Smooth muscle cell (in vitro differentiated cells): Measurements from ENCODE around the gene NFE2L2. TPM values are rescaled to one million over a fixed set of nuclear protein-coding genes. Genes with fewer than 3 reads are reported as not detected.

Experiments used
- DNase-seq: peaks from one replicate; lab custom pipeline; 2025; ENCODE audit not compliant: unreplicated experiment; lab: John Stamatoyannopoulos, UW
- H2AFZ ChIP-seq: fragments of 200-600 bp; sonication (generic); 2 replicates; pipeline ENCODE4 v1.6.0; 2016; ENCODE audit warnings: antibody characterized with exemption, low read depth, mild to moderate bottlenecking
- H3F3A ChIP-seq: fragments of 200-600 bp; sonication (generic); 2 replicates; pipeline ENCODE4 v1.6.0; 2017; ENCODE audit warnings: antibody characterized with exemption, low read depth
- H3K27ac ChIP-seq: fragments of 200-600 bp; sonication (generic); 2 replicates; pipeline ENCODE4 v1.5.1; 2016; ENCODE audit warnings: low read depth, mild to moderate bottlenecking
- H3K27me3 ChIP-seq: fragments of 200-600 bp; sonication (generic); 2 replicates; pipeline ENCODE4 v1.6.1; 2016; ENCODE audit warnings: low read depth, mild to moderate bottlenecking
- H3K36me3 ChIP-seq: fragments of 200-600 bp; sonication (generic); 2 replicates; pipeline ENCODE4 v1.5.1; 2016; ENCODE audit warnings: low read depth
- H3K4me1 ChIP-seq: fragments of 200-600 bp; sonication (generic); 2 replicates; pipeline ENCODE4 v1.5.1; 2016; ENCODE audit warnings: low read depth
- H3K4me2 ChIP-seq: fragments of 200-600 bp; sonication (generic); 2 replicates; pipeline ENCODE4 v1.6.0; 2016; ENCODE audit warnings: mild to moderate bottlenecking
- H3K4me3 ChIP-seq: fragments of 200-600 bp; sonication (generic); 2 replicates; pipeline ENCODE4 v1.5.1; 2016; ENCODE audit warnings: mild to moderate bottlenecking
- H3K79me2 ChIP-seq: fragments of 200-600 bp; sonication (generic); 2 replicates; pipeline ENCODE4 v1.6.0; 2016; ENCODE audit warnings: low read depth, mild to moderate bottlenecking
- H3K9ac ChIP-seq: fragments of 200-600 bp; sonication (generic); 2 replicates; pipeline ENCODE4 v1.6.0; 2016; ENCODE audit warnings: low read depth
- H3K9me3 ChIP-seq: fragments of 200-600 bp; sonication (generic); replicated peaks from 2 replicates; pipeline ENCODE4 v1.5.1; 2016; ENCODE audit warnings: low read depth
- H4K20me1 ChIP-seq: fragments of 200-600 bp; sonication (generic); 2 replicates; pipeline ENCODE4 v1.6.0; 2016; ENCODE audit warnings: low read depth
- WGBS: methylation state at CpG from one replicate; pipeline ENCODE4 v1.1.7; 2016; ENCODE audit warnings: low lambda C conversion rate; 5-methylcytosine and 5-hydroxymethylcytosine counted together
- polyA plus RNA-seq: library from polyadenylated mRNA; unstranded; fragments of >200 nt; fragmentation: Nextera tagmentation; extraction: Ambion mirVana; gene quantifications from 2 replicates; pipeline ENCODE4 v1.2.1, GENCODE V29; 2016
- total RNA-seq: library from RNA; depleted of rRNA; stranded (reverse); fragments of >200 nt; gene quantifications from 2 replicates; pipeline ENCODE4 v1.2.3, GENCODE V29; 2014
- TF ChIP-seq, protein P1 (sequence below): fragments of 200-600 bp; sonication (generic); IDR thresholded peaks from 2 replicates; pipeline ENCODE4 v1.5.1; 2017; ENCODE audit warnings: borderline replicate concordance, mild to moderate bottlenecking, antibody characterized with exemption; ENCODE audit not compliant: insufficient read depth, poor library complexity, severe bottlenecking

The NFE2L2 gene
- total and polyA plus RNA-seq, 2 experiments from 2014 or later = 64.4 to 118 TPM

DNA sequence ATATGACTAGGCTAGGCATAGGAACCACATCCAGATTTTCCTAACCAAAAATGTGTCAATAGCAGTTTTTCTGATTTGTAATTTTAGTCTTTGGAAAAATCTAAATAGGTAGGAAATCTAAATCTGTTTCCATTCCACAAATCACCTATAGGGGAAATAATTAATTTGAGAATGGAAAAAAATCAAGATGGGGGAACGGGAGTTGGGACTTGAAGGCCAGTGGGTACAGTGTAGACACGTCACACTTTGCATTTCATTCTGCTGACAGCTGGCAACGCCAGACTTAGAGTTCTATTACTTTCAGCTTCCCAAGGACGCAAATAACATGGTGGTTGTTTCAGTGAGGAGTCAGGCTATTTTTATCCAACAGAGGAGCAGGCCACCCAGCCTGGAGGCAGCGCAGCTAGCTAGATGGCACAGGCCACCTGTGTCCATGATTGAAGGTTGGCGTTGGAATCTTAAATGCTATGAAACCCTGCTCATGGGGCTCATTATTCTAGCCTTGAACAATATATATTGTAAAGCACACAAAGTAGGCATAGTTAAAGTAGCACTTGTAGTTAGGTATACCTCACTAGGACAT is 28.6 kb downstream of the NFE2L2 start:
- Histone ChIP-seq H3K36me3 (peaks cover 11% of the 10 kb centered on the region), H2AFZ (no peak overlapping the region), H3K9me3 (no peaks in the 10 kb centered on the region), H3K27ac (peak overlapping the region; percentile 40), H3K27me3 (no peaks in the 10 kb centered on the region), H3K4me1 (peaks cover 7% of the 10 kb centered on the region), H3K79me2 (peaks cover 93% of the 10 kb centered on the region), H3K4me2 (no peak overlapping the region), H3K4me3 (no peak overlapping the region), H4K20me1 (peaks cover 97% of the 10 kb centered on the region), H3K9ac (no peak overlapping the region), H3F3A (peaks cover 45% of the 10 kb centered on the region)
- WGBS = 89% methylated on average over 6 of the region's 6 CpGs
- TF ChIP-seq, protein P1, sequence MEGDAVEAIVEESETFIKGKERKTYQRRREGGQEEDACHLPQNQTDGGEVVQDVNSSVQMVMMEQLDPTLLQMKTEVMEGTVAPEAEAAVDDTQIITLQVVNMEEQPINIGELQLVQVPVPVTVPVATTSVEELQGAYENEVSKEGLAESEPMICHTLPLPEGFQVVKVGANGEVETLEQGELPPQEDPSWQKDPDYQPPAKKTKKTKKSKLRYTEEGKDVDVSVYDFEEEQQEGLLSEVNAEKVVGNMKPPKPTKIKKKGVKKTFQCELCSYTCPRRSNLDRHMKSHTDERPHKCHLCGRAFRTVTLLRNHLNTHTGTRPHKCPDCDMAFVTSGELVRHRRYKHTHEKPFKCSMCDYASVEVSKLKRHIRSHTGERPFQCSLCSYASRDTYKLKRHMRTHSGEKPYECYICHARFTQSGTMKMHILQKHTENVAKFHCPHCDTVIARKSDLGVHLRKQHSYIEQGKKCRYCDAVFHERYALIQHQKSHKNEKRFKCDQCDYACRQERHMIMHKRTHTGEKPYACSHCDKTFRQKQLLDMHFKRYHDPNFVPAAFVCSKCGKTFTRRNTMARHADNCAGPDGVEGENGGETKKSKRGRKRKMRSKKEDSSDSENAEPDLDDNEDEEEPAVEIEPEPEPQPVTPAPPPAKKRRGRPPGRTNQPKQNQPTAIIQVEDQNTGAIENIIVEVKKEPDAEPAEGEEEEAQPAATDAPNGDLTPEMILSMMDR = no peak
- DNase-seq = no peak

DNA sequence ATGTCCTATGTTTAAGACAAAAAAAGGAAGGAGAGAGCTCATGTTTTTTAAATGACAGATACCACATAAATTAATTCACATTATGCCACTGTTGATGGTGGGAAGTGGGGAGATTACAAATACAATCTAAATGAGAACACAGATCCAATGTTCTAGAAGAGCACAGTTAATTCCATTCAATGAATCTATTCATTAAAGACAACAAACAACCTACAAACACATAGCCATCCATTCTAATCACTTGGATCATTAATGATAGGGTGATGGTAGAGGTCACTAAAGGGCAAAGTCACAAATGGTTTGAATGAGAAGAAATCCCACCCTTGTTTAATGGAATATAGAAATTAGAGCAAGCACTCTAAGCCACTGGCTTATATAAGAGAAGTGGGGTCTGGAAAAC is 30.3 kb downstream of the NFE2L2 start:
- peaks cover 44% of the 10 kb centered on the region for H3F3A ChIP-seq
- H3K9ac ChIP-seq = no peak overlapping the region
- no peaks in the 10 kb centered on the region for H3K27me3 ChIP-seq
- TF ChIP-seq, protein P1 = no peak
- peaks cover 84% of the 10 kb centered on the region for H3K79me2 ChIP-seq
- H3K4me3 ChIP-seq = no peak overlapping the region
- no peaks in the 10 kb centered on the region for H3K9me3 ChIP-seq
- no peak for DNase-seq
- H3K27ac ChIP-seq = peak overlapping the region; percentile 56
- H2AFZ ChIP-seq = no peak overlapping the region
- H3K4me1 ChIP-seq = no peaks in the 10 kb centered on the region
- peaks cover 11% of the 10 kb centered on the region for H3K36me3 ChIP-seq
- H4K20me1 ChIP-seq = peaks cover 89% of the 10 kb centered on the region
- H3K4me2 ChIP-seq = no peak overlapping the region

DNA sequence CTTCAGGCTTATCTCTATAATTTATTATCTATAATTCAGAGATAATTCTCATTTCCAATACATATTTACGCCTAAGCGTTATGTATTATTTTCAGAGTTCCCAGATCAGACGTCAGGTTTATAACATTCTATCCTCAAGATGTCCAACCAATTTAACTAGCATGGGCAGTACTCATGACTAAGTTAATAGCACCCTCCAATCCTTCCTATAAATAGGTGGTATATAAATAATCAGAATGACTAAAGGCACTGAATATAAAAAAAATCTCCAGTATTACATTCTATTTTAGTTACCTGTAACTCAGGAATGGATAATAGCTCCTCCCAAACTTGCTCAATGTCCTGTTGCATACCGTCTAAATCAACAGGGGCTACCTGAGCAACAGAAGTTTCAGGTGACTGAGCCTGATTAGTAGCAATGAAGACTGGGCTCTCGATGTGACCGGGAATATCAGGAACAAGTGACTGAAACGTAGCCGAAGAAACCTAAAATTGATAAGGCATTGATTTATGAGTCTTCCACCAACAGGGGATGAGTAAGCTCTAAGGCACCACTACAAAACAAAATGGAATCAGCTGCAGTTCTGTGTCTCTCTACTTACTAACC is 32.3 kb downstream of the NFE2L2 start:
- H4K20me1 ChIP-seq = peaks cover 68% of the 10 kb centered on the region
- H3K4me3 ChIP-seq = no peak overlapping the region
- H3K4me1 ChIP-seq = no peaks in the 10 kb centered on the region
- peak overlapping the region; percentile 56 for H3K27ac ChIP-seq
- H3K9ac ChIP-seq = no peak overlapping the region
- no peak for DNase-seq
- H2AFZ ChIP-seq = no peak overlapping the region
- peaks cover 11% of the 10 kb centered on the region for H3K36me3 ChIP-seq
- peaks cover 44% of the 10 kb centered on the region for H3F3A ChIP-seq
- TF ChIP-seq, protein P1 = no peak
- no peaks in the 10 kb centered on the region for H3K27me3 ChIP-seq
- H3K9me3 ChIP-seq = no peaks in the 10 kb centered on the region
- H3K79me2 ChIP-seq = peaks cover 65% of the 10 kb centered on the region
- 89% methylated on average over 8 of the region's 8 CpGs for WGBS
- H3K4me2 ChIP-seq = no peak overlapping the region

DNA sequence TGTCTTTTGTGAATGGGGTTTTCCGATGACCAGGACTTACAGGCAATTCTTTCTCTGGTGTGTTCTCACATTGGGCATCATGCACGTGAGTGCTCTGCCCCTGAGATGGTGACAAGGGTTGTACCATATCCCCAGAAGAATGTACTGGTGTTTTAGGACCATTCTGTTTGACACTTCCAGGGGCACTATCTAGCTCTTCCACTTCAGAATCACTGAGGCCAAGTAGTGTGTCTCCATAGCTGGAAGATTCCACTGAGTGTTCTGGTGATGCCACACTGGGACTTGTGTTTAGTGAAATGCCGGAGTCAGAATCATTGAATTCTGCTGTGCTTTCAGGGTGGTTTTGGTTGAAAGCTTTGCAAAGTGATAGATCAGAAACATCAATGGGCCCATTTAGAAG is 33.3 kb downstream of the NFE2L2 start:
- no peaks in the 10 kb centered on the region for H3K27me3 ChIP-seq
- no peaks in the 10 kb centered on the region for H3K9me3 ChIP-seq
- H3K79me2 ChIP-seq = peaks cover 56% of the 10 kb centered on the region
- H3F3A ChIP-seq = peaks cover 38% of the 10 kb centered on the region
- H3K4me1 ChIP-seq = no peaks in the 10 kb centered on the region
- H4K20me1 ChIP-seq = peaks cover 59% of the 10 kb centered on the region
- TF ChIP-seq, protein P1 = no peak
- H2AFZ ChIP-seq = no peak overlapping the region
- peak overlapping the region; percentile 56 for H3K27ac ChIP-seq
- H3K9ac ChIP-seq = no peak overlapping the region
- no peak for DNase-seq
- peaks cover 11% of the 10 kb centered on the region for H3K36me3 ChIP-seq
- WGBS = 97% methylated on average over 3 of the region's 3 CpGs
- H3K4me3 ChIP-seq = no peak overlapping the region
- no peak overlapping the region for H3K4me2 ChIP-seq
